Ascending aorta (tissue), 2 donors: ENCODE data around the gene ITPKC. TPM values are rescaled to one million over a fixed set of nuclear protein-coding genes. Genes with fewer than 3 reads are reported as not detected.

ENCODE experiments used
- DNase-seq, 2 donors: peaks; one replicate each; pipeline ENCODE4 v3.0.0-alpha.2; 2019; ENCODE audit warnings: low spot score in 2 of 2
- H3K27ac ChIP-seq, 2 donors: fragments of 200-600 bp; sonication (generic); one replicate each; pipeline ENCODE4 v1.5.1; 2016 to 2017; ENCODE audit warnings: mild to moderate bottlenecking in 1 of 2
- H3K27me3 ChIP-seq: fragments of 200-600 bp; sonication (generic); one replicate; pipeline ENCODE4 v1.5.1; 2017
- H3K36me3 ChIP-seq, 2 donors: fragments of 200-600 bp; sonication (generic); one replicate each; pipeline ENCODE4 v1.5.1; 2016
- H3K4me1 ChIP-seq, 2 donors: fragments of 200-600 bp; sonication (generic); one replicate each; pipeline ENCODE4 v1.5.1; 2016 to 2017; ENCODE audit warnings: mild to moderate bottlenecking in 1 of 2
- H3K4me3 ChIP-seq, 2 donors: fragments of 200-600 bp; sonication (generic); one replicate each; pipeline ENCODE4 v1.5.1; 2016 to 2017; ENCODE audit warnings: mild to moderate bottlenecking in 1 of 2
- H3K9me3 ChIP-seq, 2 donors: fragments of 200-600 bp; sonication (generic); one replicate each; pipeline ENCODE4 v1.5.1; 2016
- CTCF ChIP-seq, 3 experiments: fragments of 200-600 bp in 2 of 3; fragments of 450-650 bp in 1 of 3; sonication (generic) in 2 of 3; IDR thresholded peaks; one replicate each; pipeline ENCODE4 v1.5.1; 2016 to 2019; ENCODE audit warnings: antibody characterized with exemption in 3 of 3, mild to moderate bottlenecking in 1 of 3, moderate library complexity in 1 of 3
- intact Hi-C: fragments of 100-400 bp; cut with DNase I; formaldehyde crosslinking; loops from one replicate; pipeline ENCODE4 v1.15.1; 2023
- total RNA-seq: library from RNA; depleted of rRNA; stranded (reverse); fragments of >200 nt; gene quantifications from one replicate; pipeline ENCODE4 v1.1.0, GENCODE V29; 2016

The ITPKC gene
- total RNA-seq, 1 donor from 2014 or later: 60.7 TPM

- peaks cover 92 to 98% of the 10 kb centered on the region in 2 donors for H3K36me3 ChIP-seq
- TF ChIP-seq CTCF (IDR thresholded peaks at IDR 0.05): no peak
- no peaks in the 10 kb centered on the region for H3K4me1 ChIP-seq
- no peaks in the 10 kb centered on the region for H3K9me3 ChIP-seq
- no peaks in the 10 kb centered on the region for H3K27me3 ChIP-seq
- no peak for DNase-seq
- no peak overlapping the region for H3K27ac ChIP-seq
- intact Hi-C loops: no loop called here
- H3K4me3 ChIP-seq: no peak overlapping the region
These were observed 44.2 kb upstream of the ITPKC start for GRCh38 chr19:40672573-40673299.

GRCh38 chr19:40673397-40673796 lies 43.5 kb upstream of the ITPKC start:
- H3K4me1 ChIP-seq: no peaks in the 10 kb centered on the region
- no peak for TF ChIP-seq CTCF (IDR thresholded peaks at IDR 0.05)
- H3K36me3 ChIP-seq: peaks cover 97 to 98% of the 10 kb centered on the region in 2 donors
- H3K27me3 ChIP-seq: no peaks in the 10 kb centered on the region
- H3K9me3 ChIP-seq: no peaks in the 10 kb centered on the region
- H3K4me3 ChIP-seq: no peak overlapping the region
- no peak overlapping the region for H3K27ac ChIP-seq
- intact Hi-C loops: no loop called here
- no peak for DNase-seq

- no peaks in the 10 kb centered on the region for H3K9me3 ChIP-seq
- DNase-seq: no peak
- no peak for TF ChIP-seq CTCF (IDR thresholded peaks at IDR 0.05)
- H3K4me1 ChIP-seq: no peaks in the 10 kb centered on the region
- intact Hi-C loops: no loop called here
- H3K27ac ChIP-seq: peak overlapping the region in 1 of 2 donors; percentile 5
- H3K4me3 ChIP-seq: no peak overlapping the region
- H3K36me3 ChIP-seq: peaks cover 98 to 99% of the 10 kb centered on the region in 2 donors
- no peaks in the 10 kb centered on the region for H3K27me3 ChIP-seq
These were observed 42.6 kb upstream of the ITPKC start for GRCh38 chr19:40674291-40674690.

GRCh38 chr19:40677156-40677555 lies 39.8 kb upstream of the ITPKC start:
- TF ChIP-seq CTCF (IDR thresholded peaks at IDR 0.05): no peak

GRCh38 chr19:40681039-40681438 lies 35.9 kb upstream of the ITPKC start:
- Histone ChIP-seq H3K4me1 (no peaks in the 10 kb centered on the region), H3K27ac (no peak overlapping the region), H3K27me3 (no peaks in the 10 kb centered on the region), H3K4me3 (no peak overlapping the region), H3K36me3 (peaks cover 96 to 99% of the 10 kb centered on the region in 2 donors), H3K9me3 (no peaks in the 10 kb centered on the region)
- no peak for TF ChIP-seq CTCF (IDR thresholded peaks at IDR 0.05)
- DNase-seq: no peak
- intact Hi-C loops: no loop called here

More at GRCh38 chr19:40677156-40677555, 39.8 kb upstream of the ITPKC start:
- Histone ChIP-seq H3K36me3 (peaks cover 98 to 99% of the 10 kb centered on the region in 2 donors), H3K27me3 (no peaks in the 10 kb centered on the region), H3K4me1 (no peaks in the 10 kb centered on the region), H3K4me3 (no peak overlapping the region), H3K27ac (no peak overlapping the region), H3K9me3 (no peaks in the 10 kb centered on the region)
- DNase-seq: no peak
- intact Hi-C loops: no loop called here
